HepG2 (cell line): ENCODE measurements around the gene MAPK12. TPM values are rescaled to one million over a fixed set of nuclear protein-coding genes. Genes with fewer than 3 reads are reported as not detected.

Source experiments
- ATAC-seq: fragments of 200-7000 bp; cut with Tn5 transposase; 3 replicates; pipeline ENCODE4 v1.9.1; 2020; ENCODE audit warnings: mild to moderate bottlenecking, moderate library complexity
- BruUV-seq: library from RNA; stranded (reverse); fragments of 400-500 nt; replicated peaks from 2 replicates; lab custom pipeline; 2021; lab: Mats Ljungman, UMichigan
- CTCF ChIA-PET: fragments of 300-600 bp; formaldehyde crosslinking; extraction: SDS; loops from one replicate; lab custom pipeline; 2021; ENCODE audit warnings: low total read pairs, inconsistent platforms, low intra/inter-chr PET ratio; lab: Yijun Ruan, JAX
- POLR2A ChIA-PET: fragments of 350-600 bp; sonication (Branson Sonifier 250); formaldehyde crosslinking; loops from one replicate; lab custom pipeline; 2020; ENCODE audit warnings: antibody characterized with exemption, inconsistent platforms; lab: Yijun Ruan, JAX
- DNase-seq: peaks from one replicate; pipeline ENCODE4 v3.0.0-alpha.2; 2015; ENCODE audit warnings: low spot score
- FAIRE-seq: peaks from 3 replicates; lab custom pipeline; 2011; peaks lifted over from hg19 to GRCh38; lab: Jason Lieb, UNC
- H2AFZ ChIP-seq: one replicate; pipeline ENCODE4 v1.6.1; 2011; ENCODE audit warnings: low read length, inconsistent platforms
- H3K27ac ChIP-seq: fragments of 300-600 bp; 3 replicates; pipeline ENCODE4 v1.8.0; 2011; ENCODE audit warnings: mixed run types, mild to moderate bottlenecking, mixed read lengths, low read length, inconsistent platforms; ENCODE audit not compliant: insufficient read depth; ENCODE audit errors: extremely low read length
- H3K27me3 ChIP-seq, 2 experiments: fragments of 200-600 bp in 1 of 2; 2 replicates in 1 of 2; 3 replicates in 1 of 2; pipeline versions ENCODE4 v1.6.0 to v1.8.0; 2011; ENCODE audit warnings: low read length in 2 of 2, mild to moderate bottlenecking in 2 of 2, moderate library complexity in 2 of 2, inconsistent platforms in 1 of 2; ENCODE audit not compliant: insufficient read depth in 2 of 2, control insufficient read depth in 1 of 2
- H3K36me3 ChIP-seq, 2 experiments: fragments of 200-600 bp in 1 of 2; replicated peaks in 1 of 2; 2 replicates in 1 of 2; 3 replicates in 1 of 2; pipeline versions ENCODE4 v1.5.1 to v1.8.0; 2011; ENCODE audit warnings: low read length in 2 of 2, inconsistent platforms in 1 of 2; ENCODE audit not compliant: insufficient read depth in 2 of 2, control insufficient read depth in 1 of 2
- H3K4me1 ChIP-seq: 2 replicates; pipeline ENCODE4 v1.5.1; 2012; ENCODE audit warnings: low read length, inconsistent platforms; ENCODE audit not compliant: insufficient read depth
- H3K4me2 ChIP-seq: 2 replicates; pipeline ENCODE4 v1.6.0; 2011; ENCODE audit warnings: low read depth, low read length, inconsistent platforms
- H3K4me3 ChIP-seq, 3 experiments: fragments of 200-600 bp in 1 of 3; sonication (generic), shearing (Covaris generic) in 1 of 3; replicated peaks in 1 of 3; 2 replicates each; pipeline ENCODE4 v1.5.1; 2011 to 2016; ENCODE audit warnings: low read length in 3 of 3, inconsistent platforms in 2 of 3, low read depth in 2 of 3, mild to moderate bottlenecking in 2 of 3, control low read depth in 1 of 3, mixed read lengths in 1 of 3; ENCODE audit not compliant: insufficient read depth in 1 of 3
- H3K79me2 ChIP-seq: one replicate; pipeline ENCODE4 v1.6.1; 2011; ENCODE audit warnings: low read length, inconsistent platforms; ENCODE audit not compliant: insufficient read depth
- H3K9ac ChIP-seq: 2 replicates; pipeline ENCODE4 v1.6.0; 2011; ENCODE audit warnings: mild to moderate bottlenecking, low read depth, low read length, inconsistent platforms; ENCODE audit not compliant: insufficient read depth
- H3K9me3 ChIP-seq: 2 replicates; pipeline ENCODE4 v1.5.1; 2012; ENCODE audit warnings: mild to moderate bottlenecking, low read length
- H4K20me1 ChIP-seq: 2 replicates; pipeline ENCODE4 v1.6.0; 2011; ENCODE audit warnings: inconsistent platforms, mild to moderate bottlenecking, low read length, moderate library complexity; ENCODE audit not compliant: insufficient read depth
- RBFOX2 ChIP-seq: fragments of 200-400 bp; formaldehyde crosslinking; IDR thresholded peaks from 2 replicates; pipeline ENCODE4 v1.6.1; 2017; ENCODE audit warnings: low read depth, mild to moderate bottlenecking, low read length
- ZFP1 ChIP-seq: IDR thresholded peaks from 2 replicates; pipeline ENCODE4 v1.6.1; 2016
- ZNF646 ChIP-seq: sonication (generic); formaldehyde crosslinking; IDR thresholded peaks from 2 replicates; pipeline ENCODE4 v1.9.0; 2021; ENCODE audit warnings: mild to moderate bottlenecking, missing genetic modification reagents
- ZNF703 ChIP-seq: sonication (generic); formaldehyde crosslinking; IDR thresholded peaks from 2 replicates; pipeline ENCODE4 v1.5.1; 2020; ENCODE audit warnings: missing genetic modification reagents, mild to moderate bottlenecking, moderate library complexity, borderline replicate concordance
- WGBS: methylation state at CpG from one replicate; pipeline ENCODE4 v1.1.6; 2017; ENCODE audit warnings: low lambda C conversion rate; 5-methylcytosine and 5-hydroxymethylcytosine counted together
- in situ Hi-C: cut with HindIII; loops from 2 replicates; pipeline ENCODE4 v1.10.0; 2017; ENCODE audit warnings: low pct_unique_long_range_greater_than_20kb; ENCODE audit not compliant: extremely low pct_ligation_motif_present
- intact Hi-C: fragments of 100-400 bp; cut with micrococcal nuclease; formaldehyde crosslinking; loops from one replicate; pipeline ENCODE4 v1.10.0; 2022; ENCODE audit not compliant: unreplicated experiment
- polyA plus RNA-seq, 8 experiments: library from polyadenylated mRNA; depleted of rRNA in 3 of 8; stranded (reverse) in 7 of 8; unstranded in 1 of 8; fragments of >200 nt; fragmentation: Illumina TruSeq in 4 of 8; extraction: Trizol in 4 of 8; gene quantifications; 2 replicates each; pipeline versions ENCODE4 v1.2.1 to v1.2.3, GENCODE V29; 2011 to 2016; ENCODE audit warnings: low read depth in 4 of 8, missing spikeins in 1 of 8, mixed read lengths in 1 of 8; ENCODE audit not compliant: insufficient read depth in 1 of 8
- total RNA-seq, 5 experiments: library from RNA; depleted of rRNA; stranded (reverse); fragments of >200 nt; fragmentation: Illumina TruSeq; extraction: Trizol; gene quantifications; 2 replicates each; pipeline ENCODE4 v1.2.3, GENCODE V29; 2016; ENCODE audit warnings: low read depth in 1 of 5
- TF ChIP-seq, protein P1 (sequence below): sonication (generic); formaldehyde crosslinking; IDR thresholded peaks from 2 replicates; pipeline ENCODE4 v1.5.1; 2020; ENCODE audit warnings: mild to moderate bottlenecking, missing genetic modification reagents, moderate library complexity

The MAPK12 gene
- total and polyA plus RNA-seq, 2 of the 13 experiments (the other 11 are each of a cell fraction or from before 2014, with no cell fraction given), result 22.2 to 23.3 TPM

DNA sequence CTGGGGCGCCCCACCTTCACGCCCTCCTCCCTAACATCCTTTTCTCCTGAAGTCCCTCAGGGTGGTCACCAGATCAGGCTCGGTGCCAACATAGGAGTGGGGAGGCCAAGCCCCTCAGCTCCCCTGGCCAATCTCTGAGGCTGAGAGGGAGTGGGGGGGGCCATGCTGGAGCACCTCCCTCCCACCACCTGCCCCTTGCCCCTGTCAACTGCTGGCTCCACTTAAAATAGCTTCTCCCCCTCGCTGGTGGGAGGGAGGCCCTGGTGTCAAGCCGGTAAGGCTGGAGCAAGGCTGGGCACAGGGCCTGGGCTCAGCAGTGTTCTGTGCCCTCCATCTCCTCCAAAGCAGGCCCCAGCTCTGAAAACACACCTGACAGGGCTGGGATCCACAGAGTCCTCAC lies 41.1 kb upstream of the MAPK12 start:
- intact Hi-C loops (no loop called here), in situ Hi-C loops (no loop called here)
- Histone ChIP-seq H3K9ac (peak overlapping the region; percentile 33; the same call in 1 of the 2 replicates), H3K4me1 (peaks cover 70% of the 10 kb centered on the region), H2AFZ (no peak overlapping the region), H3K27me3 (no peaks in the 10 kb centered on the region), H3K79me2 (peaks cover 74% of the 10 kb centered on the region), H3K36me3 (peaks cover 0 to 2% of the 10 kb centered on the region in 2 experiments; a peak in 1 of 5 replicates), H3K27ac (no peak overlapping the region), H4K20me1 (peaks cover 7% of the 10 kb centered on the region; the same call in 1 of the 2 replicates), H3K9me3 (no peaks in the 10 kb centered on the region), H3K4me2 (no peak overlapping the region), H3K4me3 (no peak overlapping the region)
- ChIA-PET POLR2A (interaction anchor here (1.0 to 6.7 kb wide), 2 partner anchors 10 to 13 kb away, joined by 3 to 126 read pairs; no protein-coding TSS in a partner anchor), CTCF (no interaction called here)
- WGBS, result no CpG with 5 or more reads among the region's 5 CpGs
- ATAC-seq (no peak), DNase-seq (no peak), FAIRE-seq (no peak)
- TF ChIP-seq ZNF703 (CRISPR knock-in tag) (no peak), RBFOX2 (0 out of 2 replicates have a peak, but pooled peaks have one; percentile 20)
- BruUV-seq, result no TSS peak

GRCh38 chr22:50302041-50302541 lies 40.6 kb upstream of the MAPK12 start:
- H3K4me2 ChIP-seq, result no peak overlapping the region; the same call in 1 of the 2 replicates
- peaks cover 0 to 2% of the 10 kb centered on the region in 2 experiments; a peak in 1 of 5 replicates for H3K36me3 ChIP-seq
- BruUV-seq, result no TSS peak
- WGBS, result 52% methylated on average over 2 of the region's 9 CpGs
- no peaks in the 10 kb centered on the region for H3K9me3 ChIP-seq
- peaks cover 75% of the 10 kb centered on the region for H3K4me1 ChIP-seq
- no peak overlapping the region for H3K27ac ChIP-seq
- ChIA-PET CTCF (no interaction called here), POLR2A (interaction anchor here (1.0 to 6.7 kb wide), 2 partner anchors 9 to 14 kb away, joined by 3 to 126 read pairs; no protein-coding TSS in a partner anchor)
- no peak overlapping the region for H3K4me3 ChIP-seq
- H3K9ac ChIP-seq, result no peak overlapping the region
- H4K20me1 ChIP-seq, result peaks cover 7% of the 10 kb centered on the region; the same call in 1 of the 2 replicates
- H3K27me3 ChIP-seq, result no peaks in the 10 kb centered on the region
- no peak overlapping the region for H2AFZ ChIP-seq
- in situ Hi-C loops (no loop called here), intact Hi-C loops (no loop called here)
- ATAC-seq, result no peak
- no peak for FAIRE-seq
- H3K79me2 ChIP-seq, result peaks cover 78% of the 10 kb centered on the region
- no peak for DNase-seq
- TF ChIP-seq, protein P1, sequence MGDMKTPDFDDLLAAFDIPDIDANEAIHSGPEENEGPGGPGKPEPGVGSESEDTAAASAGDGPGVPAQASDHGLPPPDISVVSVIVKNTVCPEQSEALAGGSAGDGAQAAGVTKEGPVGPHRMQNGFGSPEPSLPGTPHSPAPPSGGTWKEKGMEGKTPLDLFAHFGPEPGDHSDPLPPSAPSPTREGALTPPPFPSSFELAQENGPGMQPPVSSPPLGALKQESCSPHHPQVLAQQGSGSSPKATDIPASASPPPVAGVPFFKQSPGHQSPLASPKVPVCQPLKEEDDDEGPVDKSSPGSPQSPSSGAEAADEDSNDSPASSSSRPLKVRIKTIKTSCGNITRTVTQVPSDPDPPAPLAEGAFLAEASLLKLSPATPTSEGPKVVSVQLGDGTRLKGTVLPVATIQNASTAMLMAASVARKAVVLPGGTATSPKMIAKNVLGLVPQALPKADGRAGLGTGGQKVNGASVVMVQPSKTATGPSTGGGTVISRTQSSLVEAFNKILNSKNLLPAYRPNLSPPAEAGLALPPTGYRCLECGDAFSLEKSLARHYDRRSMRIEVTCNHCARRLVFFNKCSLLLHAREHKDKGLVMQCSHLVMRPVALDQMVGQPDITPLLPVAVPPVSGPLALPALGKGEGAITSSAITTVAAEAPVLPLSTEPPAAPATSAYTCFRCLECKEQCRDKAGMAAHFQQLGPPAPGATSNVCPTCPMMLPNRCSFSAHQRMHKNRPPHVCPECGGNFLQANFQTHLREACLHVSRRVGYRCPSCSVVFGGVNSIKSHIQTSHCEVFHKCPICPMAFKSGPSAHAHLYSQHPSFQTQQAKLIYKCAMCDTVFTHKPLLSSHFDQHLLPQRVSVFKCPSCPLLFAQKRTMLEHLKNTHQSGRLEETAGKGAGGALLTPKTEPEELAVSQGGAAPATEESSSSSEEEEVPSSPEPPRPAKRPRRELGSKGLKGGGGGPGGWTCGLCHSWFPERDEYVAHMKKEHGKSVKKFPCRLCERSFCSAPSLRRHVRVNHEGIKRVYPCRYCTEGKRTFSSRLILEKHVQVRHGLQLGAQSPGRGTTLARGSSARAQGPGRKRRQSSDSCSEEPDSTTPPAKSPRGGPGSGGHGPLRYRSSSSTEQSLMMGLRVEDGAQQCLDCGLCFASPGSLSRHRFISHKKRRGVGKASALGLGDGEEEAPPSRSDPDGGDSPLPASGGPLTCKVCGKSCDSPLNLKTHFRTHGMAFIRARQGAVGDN (CRISPR knock-in tag), result peak; percentile 49
- TF ChIP-seq ZNF646 (0 out of 2 replicates have a peak, but pooled peaks have one; percentile 13), ZFP1 (no peak)
